ENCODE results near the gene C10orf62. TPM values are rescaled to one million over a fixed set of nuclear protein-coding genes. Genes with fewer than 3 reads are reported as not detected.

Gene C10orf62
- total and polyA plus RNA-seq, 9 of the 15 experiments (the other 6 are each of a cell fraction or from before 2014, with no cell fraction given) = not detected

DNA sequence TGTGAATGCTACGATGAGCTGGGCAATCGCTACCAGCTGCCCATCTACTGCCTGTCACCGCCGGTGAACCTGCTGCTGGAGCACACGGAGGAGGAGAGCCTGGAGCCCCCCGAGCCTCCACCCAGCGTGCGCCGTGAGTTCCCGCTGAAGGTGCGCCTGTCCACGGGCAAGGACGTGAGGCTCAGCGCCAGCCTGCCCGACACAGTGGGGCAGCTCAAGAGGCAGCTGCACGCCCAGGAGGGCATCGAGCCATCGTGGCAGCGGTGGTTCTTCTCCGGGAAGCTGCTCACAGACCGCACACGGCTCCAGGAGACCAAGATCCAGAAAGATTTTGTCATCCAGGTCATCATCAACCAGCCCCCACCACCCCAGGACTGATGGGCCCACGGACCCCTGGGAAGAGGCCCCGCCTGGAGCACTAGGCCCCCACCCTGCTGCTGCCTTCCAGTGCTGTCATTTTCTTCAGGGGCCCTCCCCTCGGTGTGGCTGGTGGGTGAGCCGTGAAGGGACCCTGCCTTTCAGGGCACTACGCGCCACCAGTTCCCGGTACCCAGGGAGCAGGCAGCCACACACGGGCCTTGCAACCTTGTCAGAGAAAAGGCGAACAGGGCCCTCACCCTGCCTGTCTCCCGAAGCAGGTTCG, 19.3 kb upstream of the C10orf62 start (continued):
- TF ChIP-seq, protein P1, sequence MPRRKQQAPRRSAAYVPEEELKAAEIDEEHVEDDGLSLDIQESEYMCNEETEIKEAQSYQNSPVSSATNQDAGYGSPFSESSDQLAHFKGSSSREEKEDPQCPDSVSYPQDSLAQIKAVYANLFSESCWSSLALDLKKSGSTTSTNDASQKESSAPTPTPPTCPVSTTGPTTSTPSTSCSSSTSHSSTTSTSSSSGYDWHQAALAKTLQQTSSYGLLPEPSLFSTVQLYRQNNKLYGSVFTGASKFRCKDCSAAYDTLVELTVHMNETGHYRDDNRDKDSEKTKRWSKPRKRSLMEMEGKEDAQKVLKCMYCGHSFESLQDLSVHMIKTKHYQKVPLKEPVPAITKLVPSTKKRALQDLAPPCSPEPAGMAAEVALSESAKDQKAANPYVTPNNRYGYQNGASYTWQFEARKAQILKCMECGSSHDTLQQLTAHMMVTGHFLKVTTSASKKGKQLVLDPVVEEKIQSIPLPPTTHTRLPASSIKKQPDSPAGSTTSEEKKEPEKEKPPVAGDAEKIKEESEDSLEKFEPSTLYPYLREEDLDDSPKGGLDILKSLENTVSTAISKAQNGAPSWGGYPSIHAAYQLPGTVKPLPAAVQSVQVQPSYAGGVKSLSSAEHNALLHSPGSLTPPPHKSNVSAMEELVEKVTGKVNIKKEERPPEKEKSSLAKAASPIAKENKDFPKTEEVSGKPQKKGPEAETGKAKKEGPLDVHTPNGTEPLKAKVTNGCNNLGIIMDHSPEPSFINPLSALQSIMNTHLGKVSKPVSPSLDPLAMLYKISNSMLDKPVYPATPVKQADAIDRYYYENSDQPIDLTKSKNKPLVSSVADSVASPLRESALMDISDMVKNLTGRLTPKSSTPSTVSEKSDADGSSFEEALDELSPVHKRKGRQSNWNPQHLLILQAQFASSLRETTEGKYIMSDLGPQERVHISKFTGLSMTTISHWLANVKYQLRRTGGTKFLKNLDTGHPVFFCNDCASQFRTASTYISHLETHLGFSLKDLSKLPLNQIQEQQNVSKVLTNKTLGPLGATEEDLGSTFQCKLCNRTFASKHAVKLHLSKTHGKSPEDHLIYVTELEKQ (CRISPR knock-in tag; IDR thresholded peaks at IDR 0.05) = no peak
- TF ChIP-seq ARHGAP35 (IDR thresholded peaks at IDR 0.05; ENCODE audit: partially characterized antibody) = no peak
- TF ChIP-seq, protein P2, sequence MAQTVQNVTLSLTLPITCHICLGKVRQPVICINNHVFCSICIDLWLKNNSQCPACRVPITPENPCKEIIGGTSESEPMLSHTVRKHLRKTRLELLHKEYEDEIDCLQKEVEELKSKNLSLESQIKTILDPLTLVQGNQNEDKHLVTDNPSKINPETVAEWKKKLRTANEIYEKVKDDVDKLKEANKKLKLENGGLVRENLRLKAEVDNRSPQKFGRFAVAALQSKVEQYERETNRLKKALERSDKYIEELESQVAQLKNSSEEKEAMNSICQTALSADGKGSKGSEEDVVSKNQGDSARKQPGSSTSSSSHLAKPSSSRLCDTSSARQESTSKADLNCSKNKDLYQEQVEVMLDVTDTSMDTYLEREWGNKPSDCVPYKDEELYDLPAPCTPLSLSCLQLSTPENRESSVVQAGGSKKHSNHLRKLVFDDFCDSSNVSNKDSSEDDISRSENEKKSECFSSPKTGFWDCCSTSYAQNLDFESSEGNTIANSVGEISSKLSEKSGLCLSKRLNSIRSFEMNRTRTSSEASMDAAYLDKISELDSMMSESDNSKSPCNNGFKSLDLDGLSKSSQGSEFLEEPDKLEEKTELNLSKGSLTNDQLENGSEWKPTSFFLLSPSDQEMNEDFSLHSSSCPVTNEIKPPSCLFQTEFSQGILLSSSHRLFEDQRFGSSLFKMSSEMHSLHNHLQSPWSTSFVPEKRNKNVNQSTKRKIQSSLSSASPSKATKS (CRISPR knock-in tag; IDR thresholded peaks at IDR 0.05) = no peak

All from K562 (cell line).